Stimulated activated CD8-positive, alpha-beta memory T cell treated with anti-CD3 and anti-CD28 coated beads, Interleukin-4, amount 100 ng/mL, for 48 hours (primary cell): Measurements from ENCODE around the gene RAP1A.
A peak's percentile ranks its signal among the peaks of the same experiment; 100 is the strongest.
"Not testable (repeated sequence)": the region's sequence is repeated elsewhere in the genome, so short reads cannot be mapped to it uniquely, and the experiment has no call there.

Source experiments
- DNase-seq: peaks from one replicate; pipeline ENCODE4 v3.0.0-alpha.2; 2020

Gene RAP1A

GRCh38 chr1:111630567-111630966, 11.0 kb downstream of the RAP1A start:
- no peak for DNase-seq

- DNase-seq: no peak
Observed at GRCh38 chr1:111631502-111631901, 11.9 kb downstream of the RAP1A start.

DNA sequence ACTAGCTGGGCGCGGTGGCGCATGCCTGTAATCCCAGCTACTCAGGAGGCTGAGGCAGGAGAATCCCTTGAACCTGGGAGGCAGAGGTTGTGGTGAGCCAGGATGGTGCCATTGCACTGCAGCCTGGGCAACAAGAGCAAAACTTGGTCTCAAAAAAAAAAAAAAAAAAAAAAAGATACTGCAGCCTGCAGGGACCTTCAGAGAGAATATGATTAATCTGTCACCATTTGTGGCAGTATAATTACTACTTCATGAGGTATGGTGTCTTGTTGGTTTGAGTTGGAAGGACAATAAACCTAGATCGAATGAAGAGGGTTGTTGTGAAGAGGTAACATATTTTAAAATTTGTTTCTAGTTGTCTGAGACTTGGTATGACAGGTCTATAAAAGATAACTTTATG, 13.2 kb downstream of the RAP1A start:
- DNase-seq: not testable (repeated sequence)

- no peak for DNase-seq
Observed at GRCh38 chr1:111633736-111634247, 14.2 kb downstream of the RAP1A start.

GRCh38 chr1:111635324-111636009, 15.9 kb downstream of the RAP1A start:
- no peak for DNase-seq

DNA sequence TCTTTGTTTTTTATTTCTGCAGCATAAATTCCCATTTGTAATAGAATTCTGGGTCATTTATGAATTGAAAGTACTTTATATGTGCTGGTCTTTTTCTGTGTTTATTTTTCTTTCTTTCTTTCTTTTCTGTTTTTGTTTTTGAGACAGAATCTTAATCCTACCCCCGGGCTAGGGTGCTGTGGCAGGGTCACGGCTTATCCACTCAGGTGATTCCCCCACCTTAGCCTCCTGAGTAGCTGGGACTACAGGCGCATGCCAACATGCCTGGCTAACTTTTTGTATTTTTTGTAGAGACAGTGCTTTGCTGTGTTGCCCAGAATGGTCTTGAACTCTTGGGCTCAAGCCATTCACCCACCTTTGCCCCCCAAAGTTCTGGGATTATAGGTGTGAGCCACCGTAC, 18.7 kb downstream of the RAP1A start:
- DNase-seq: no peak

DNA sequence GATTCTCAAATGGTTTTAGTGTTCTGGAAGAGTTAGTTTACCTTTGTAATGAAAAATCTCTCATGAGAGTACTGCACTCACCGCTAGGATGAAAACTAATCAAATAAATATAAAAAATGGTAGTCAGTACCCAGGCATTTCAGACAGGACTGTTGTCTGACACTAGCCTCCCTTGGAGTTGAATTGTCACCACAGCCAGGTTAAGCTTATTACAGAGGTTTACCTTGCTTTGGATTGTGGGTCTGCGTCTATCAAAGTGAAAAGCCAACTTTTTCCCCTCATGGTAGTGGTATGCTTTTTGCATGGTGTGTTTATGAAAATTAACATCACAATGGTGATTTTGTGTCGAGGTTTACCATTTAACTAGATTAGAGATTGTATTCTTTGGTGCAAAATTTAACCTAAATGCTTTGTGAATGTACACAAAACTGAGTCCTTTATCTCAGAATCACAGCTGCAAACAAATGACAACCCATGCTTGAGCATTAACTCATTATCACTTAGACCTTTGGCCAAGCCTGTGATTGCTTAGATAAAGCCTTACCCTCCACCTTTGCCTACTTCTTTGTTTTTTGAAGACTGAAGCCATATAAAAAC, 20.1 kb downstream of the RAP1A start:
- no peak for DNase-seq

- DNase-seq: no peak
Observed at GRCh38 chr1:111643097-111643496, 23.5 kb downstream of the RAP1A start.

DNA sequence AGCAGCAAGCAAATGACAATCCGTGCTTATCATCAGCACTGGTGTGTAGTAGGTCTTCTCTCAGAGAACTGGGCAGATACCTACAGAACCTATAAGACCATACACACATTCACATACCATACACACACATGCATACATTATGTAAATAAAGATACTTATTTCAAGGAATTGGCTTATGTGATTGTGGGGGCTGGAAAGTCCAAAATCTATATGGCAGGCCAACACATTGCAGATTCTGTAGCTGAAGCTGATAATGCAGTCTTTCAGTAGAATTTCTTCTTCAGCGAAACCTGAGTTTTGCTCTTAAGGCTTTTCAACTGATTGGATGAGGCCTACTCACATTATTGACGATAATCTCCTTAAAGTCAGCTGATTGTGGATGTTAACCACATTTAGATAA, 24.1 kb downstream of the RAP1A start:
- no peak for DNase-seq

GRCh38 chr1:111644506-111644905, 24.9 kb downstream of the RAP1A start:
- no peak for DNase-seq

- no peak for DNase-seq
Observed at GRCh38 chr1:111647736-111648135, 28.1 kb downstream of the RAP1A start.

DNA sequence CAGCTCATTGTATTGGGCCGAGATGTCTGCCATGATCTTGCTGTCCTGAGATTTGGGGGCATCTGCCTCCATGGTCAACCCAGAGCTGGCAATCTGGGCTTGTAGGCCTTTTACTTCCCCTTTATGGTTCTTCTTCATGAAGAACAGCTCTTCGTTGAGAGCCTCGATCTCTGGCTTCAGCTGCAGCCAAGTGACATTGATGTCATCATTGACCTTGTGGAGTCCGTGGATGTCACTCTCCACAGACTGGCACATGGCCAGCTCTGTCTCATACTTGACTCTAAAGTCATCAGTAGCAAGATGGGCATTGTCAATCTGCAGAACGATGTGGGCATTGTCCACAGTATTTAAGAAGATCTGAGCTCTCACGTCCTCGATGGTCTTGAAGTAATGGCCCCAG, 29.2 kb downstream of the RAP1A start:
- no peak for DNase-seq

DNA sequence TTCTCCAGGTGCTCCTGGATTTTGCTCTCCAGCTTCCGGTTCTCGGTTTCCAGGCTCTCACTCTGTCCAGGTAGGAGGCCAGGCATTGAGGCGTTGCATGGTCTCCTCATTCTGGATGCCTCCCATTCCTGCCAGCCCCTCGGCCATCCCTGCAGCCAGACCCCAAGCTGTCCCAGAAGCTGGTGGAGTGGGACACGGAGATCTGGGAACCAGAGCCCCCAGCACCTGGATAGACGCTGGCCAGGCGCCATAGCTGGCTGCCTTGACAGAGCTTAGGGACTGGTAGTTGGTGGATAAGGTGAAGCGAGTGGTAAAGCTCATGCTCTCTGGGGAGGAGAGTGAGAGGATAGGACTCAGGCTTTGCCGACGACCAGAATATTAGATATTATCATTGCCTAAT, 29.6 kb downstream of the RAP1A start:
- DNase-seq: no peak

- DNase-seq: no peak
Observed at GRCh38 chr1:111649648-111650047, 30.1 kb downstream of the RAP1A start.

GRCh38 chr1:111653709-111654108, 34.1 kb downstream of the RAP1A start:
- no peak for DNase-seq

- peak; percentile 42 for DNase-seq
Observed at GRCh38 chr1:111654839-111655238, 35.2 kb downstream of the RAP1A start.

DNA sequence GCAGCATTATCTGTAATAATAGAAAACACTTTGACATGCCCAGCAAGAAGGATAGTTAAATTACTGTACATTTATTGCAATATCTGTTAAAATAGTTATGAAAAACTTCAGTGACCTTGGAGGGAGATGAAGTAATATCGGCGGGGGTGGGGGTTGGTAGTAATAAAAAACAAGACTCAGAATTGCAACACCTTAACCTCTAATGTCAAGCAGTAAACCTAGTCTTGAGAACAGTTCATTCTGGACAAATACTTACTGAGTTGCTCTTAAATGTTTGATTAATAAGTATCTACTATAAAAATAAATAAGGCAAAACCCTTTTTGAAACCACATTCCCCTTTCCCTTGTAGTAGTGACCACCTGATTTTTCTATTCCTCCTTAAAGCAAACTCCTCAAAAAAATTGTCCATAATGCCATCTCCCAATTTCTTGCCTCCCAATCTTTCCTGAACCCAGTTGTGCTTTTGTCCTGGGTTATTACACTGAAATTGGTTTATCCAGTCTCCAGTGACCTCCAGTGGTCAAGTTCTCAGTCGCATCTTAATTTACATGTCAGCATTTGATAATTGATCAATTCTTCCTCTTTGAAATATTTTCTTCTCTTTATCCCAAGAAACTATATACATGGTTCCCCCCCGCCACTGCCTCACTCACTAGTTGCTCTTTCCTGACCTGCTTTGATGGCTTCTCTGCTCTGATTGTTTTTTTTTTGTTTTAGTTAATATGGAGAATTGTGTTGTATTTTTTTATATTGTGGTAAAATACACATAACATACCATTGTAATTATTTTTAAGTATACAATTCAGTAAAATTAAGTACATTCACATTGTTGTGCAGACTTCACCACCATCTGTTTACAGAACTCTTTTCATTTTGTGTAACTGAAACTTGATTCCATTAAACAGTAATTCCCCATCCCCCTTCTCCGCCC, 36.8 kb downstream of the RAP1A start:
- DNase-seq: no peak

DNA sequence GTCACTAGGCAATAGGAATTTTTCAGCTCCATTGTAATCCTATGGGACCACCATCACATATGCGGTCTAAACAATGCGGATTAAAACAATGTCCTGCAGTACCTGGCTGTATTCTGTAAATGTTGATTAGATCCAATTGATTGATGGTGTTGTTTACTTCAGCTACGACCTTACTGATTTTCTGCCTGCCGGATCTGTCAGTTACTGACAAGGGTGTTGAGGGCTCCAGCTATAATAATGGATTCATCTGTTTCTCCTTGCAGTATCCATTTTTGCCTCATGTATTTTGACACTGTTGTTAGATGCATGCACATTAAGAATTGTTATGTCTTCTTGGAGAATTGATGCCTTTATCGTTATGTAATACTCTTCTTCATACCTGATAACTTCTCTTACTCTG, 39.0 kb downstream of the RAP1A start:
- DNase-seq: no peak

- no peak for DNase-seq
Observed at GRCh38 chr1:111660204-111661150, 40.9 kb downstream of the RAP1A start.

DNA sequence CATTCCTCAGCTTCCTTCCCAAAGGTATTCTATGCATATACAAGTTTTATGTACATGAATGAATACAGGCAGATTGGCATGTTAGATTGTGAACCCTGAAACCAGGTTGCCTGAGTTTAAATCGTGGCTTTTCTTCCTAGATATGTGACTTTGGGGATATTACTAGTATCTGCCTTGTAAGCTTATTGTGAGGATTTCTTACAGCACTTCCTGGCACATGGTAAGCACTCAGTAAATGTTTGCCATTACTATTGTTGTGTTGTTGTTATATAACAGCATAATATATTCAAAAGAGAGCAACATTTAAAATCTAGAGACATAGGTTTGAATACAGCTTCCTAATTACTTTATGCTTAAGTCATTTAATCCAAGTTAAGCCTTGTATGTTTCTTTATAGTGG, 45.1 kb downstream of the RAP1A start:
- DNase-seq: no peak

GRCh38 chr1:111665497-111665896, 45.9 kb downstream of the RAP1A start:
- no peak for DNase-seq

GRCh38 chr1:111666828-111667227, 47.2 kb downstream of the RAP1A start:
- DNase-seq: no peak
